Measurements from ENCODE around the gene FXYD5.

FXYD5 gene

DNA sequence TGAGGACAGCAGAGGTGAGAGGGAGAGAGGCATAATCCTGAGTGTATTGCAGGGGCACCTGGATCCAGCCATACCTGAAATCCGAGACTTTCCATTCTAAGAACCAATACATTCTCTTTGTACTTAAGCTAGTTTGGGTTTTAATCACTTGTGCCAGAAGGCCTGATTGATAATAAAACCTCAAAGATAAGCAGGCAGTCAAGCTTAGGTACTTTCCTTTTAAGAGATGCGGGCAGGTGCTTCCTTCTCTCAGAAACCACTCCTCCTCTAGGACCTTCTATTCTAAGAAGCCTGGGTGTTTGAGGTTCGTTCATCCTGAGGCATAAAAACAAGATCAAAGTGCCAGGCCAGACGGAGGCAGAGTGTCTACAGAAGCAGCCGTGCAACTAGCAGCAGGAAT is 51.8 kb downstream of the FXYD5 start:
- Histone ChIP-seq H3K27ac (ENCODE audit: poor library complexity, severe bottlenecking) (no peak overlapping the region), H3K4me3 (ENCODE audit: severe bottlenecking) (no peak overlapping the region), H3K9me3 (ENCODE audit: severe bottlenecking) (no peaks in the 10 kb centered on the region), H3K27me3 (ENCODE audit: insufficient read depth, poor library complexity, severe bottlenecking) (no peaks in the 10 kb centered on the region), H3K4me1 (ENCODE audit: insufficient read depth, poor library complexity, severe bottlenecking) (no peaks in the 10 kb centered on the region), H3K36me3 (ENCODE audit: low read depth) (no peaks in the 10 kb centered on the region)
- TF ChIP-seq, protein P1, sequence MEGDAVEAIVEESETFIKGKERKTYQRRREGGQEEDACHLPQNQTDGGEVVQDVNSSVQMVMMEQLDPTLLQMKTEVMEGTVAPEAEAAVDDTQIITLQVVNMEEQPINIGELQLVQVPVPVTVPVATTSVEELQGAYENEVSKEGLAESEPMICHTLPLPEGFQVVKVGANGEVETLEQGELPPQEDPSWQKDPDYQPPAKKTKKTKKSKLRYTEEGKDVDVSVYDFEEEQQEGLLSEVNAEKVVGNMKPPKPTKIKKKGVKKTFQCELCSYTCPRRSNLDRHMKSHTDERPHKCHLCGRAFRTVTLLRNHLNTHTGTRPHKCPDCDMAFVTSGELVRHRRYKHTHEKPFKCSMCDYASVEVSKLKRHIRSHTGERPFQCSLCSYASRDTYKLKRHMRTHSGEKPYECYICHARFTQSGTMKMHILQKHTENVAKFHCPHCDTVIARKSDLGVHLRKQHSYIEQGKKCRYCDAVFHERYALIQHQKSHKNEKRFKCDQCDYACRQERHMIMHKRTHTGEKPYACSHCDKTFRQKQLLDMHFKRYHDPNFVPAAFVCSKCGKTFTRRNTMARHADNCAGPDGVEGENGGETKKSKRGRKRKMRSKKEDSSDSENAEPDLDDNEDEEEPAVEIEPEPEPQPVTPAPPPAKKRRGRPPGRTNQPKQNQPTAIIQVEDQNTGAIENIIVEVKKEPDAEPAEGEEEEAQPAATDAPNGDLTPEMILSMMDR (IDR thresholded peaks at IDR 0.05; ENCODE audit: poor library complexity, severe bottlenecking) = no peak
- ATAC-seq (ENCODE audit: low read depth) (no peak), DNase-seq (ENCODE audit: low spot score) (no peak)

DNA sequence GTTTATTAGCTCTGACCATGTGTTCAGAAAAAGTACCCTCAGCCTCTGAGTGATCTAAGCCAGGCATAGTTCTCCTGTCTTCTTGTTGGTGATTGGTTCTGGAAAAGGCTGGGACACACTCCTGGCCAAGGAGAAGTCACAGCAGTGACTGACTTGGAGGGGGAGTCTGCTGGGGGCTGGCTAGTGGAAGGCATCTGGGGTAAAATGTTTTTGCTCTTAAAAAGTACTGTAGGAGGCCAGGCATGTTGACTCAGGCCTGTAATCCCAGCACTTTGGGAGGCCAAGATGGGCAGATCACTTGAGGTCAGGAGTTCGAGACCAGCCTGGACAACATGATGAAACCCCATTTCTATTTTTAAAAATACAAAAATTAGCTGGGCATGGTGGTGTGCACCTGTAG is 52.3 kb downstream of the FXYD5 start:
- TF ChIP-seq, protein P1 (IDR thresholded peaks at IDR 0.05; ENCODE audit: poor library complexity, severe bottlenecking) = no peak
- Histone ChIP-seq H3K4me3 (ENCODE audit: severe bottlenecking) (no peak overlapping the region), H3K36me3 (ENCODE audit: low read depth) (no peaks in the 10 kb centered on the region), H3K4me1 (ENCODE audit: insufficient read depth, poor library complexity, severe bottlenecking) (no peaks in the 10 kb centered on the region), H3K27me3 (ENCODE audit: insufficient read depth, poor library complexity, severe bottlenecking) (no peaks in the 10 kb centered on the region), H3K9me3 (ENCODE audit: severe bottlenecking) (no peaks in the 10 kb centered on the region), H3K27ac (ENCODE audit: poor library complexity, severe bottlenecking) (no peak overlapping the region)
- DNase-seq (ENCODE audit: low spot score) (no peak), ATAC-seq (ENCODE audit: low read depth) (no peak)

DNA sequence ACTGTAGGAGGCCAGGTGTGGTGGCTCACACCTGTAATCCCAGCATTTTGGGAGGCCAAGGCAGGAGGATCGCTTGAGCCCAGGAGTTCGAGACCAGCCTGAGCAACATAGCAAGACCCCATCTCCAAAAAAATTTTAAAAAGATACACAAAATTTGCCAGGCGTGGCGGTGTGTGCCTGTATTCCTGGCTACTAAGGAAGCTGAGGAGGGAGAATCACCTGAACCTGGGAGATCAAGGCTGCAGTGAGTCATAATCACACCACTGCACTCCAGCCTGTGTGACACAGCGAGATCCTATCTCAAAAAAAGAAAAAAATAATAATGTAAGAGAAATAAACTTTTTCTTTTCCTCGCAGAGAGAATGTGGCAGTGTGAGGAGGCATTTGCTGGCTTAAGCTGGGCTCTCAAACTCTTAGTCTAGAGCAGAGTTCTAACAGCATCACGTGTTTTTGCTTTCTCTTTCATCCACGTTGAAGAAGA is 52.9 kb downstream of the FXYD5 start:
- Histone ChIP-seq H3K4me1 (ENCODE audit: insufficient read depth, poor library complexity, severe bottlenecking) (no peaks in the 10 kb centered on the region), H3K27me3 (ENCODE audit: insufficient read depth, poor library complexity, severe bottlenecking) (peaks cover 3% of the 10 kb centered on the region), H3K4me3 (ENCODE audit: severe bottlenecking) (no peak overlapping the region), H3K9me3 (ENCODE audit: severe bottlenecking) (no peaks in the 10 kb centered on the region), H3K27ac (ENCODE audit: poor library complexity, severe bottlenecking) (no peak overlapping the region), H3K36me3 (ENCODE audit: low read depth) (no peaks in the 10 kb centered on the region)
- DNase-seq (ENCODE audit: low spot score) = no peak
- ATAC-seq (ENCODE audit: low read depth) = no peak
- TF ChIP-seq, protein P1 (IDR thresholded peaks at IDR 0.05; ENCODE audit: poor library complexity, severe bottlenecking) = no peak

DNA sequence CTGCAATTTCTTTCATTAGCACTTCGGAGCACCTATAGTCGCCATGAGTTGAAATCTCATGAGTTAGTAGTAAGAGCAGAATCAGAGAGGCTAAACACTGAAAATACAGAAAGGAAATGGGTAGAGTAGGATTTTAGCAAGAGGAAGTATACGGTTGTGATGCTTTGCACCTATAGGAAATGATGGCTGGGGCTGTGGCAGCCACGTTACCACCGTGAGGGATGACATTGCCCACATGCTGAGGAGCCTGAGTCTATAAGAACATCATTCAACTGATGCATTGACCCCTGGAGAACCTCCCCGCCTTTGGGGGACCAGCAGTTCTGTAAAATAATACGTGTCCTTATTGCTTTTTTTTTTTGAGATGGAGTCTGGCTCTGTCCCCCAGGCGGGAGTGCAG is 53.6 kb downstream of the FXYD5 start:
- no peaks in the 10 kb centered on the region for H3K9me3 ChIP-seq (ENCODE audit: severe bottlenecking)
- H3K36me3 ChIP-seq (ENCODE audit: low read depth) = no peaks in the 10 kb centered on the region
- no peak overlapping the region for H3K27ac ChIP-seq (ENCODE audit: poor library complexity, severe bottlenecking)
- H3K27me3 ChIP-seq (ENCODE audit: insufficient read depth, poor library complexity, severe bottlenecking) = peaks cover 5% of the 10 kb centered on the region
- no peaks in the 10 kb centered on the region for H3K4me1 ChIP-seq (ENCODE audit: insufficient read depth, poor library complexity, severe bottlenecking)
- TF ChIP-seq, protein P1 (IDR thresholded peaks at IDR 0.05; ENCODE audit: poor library complexity, severe bottlenecking) = no peak
- ATAC-seq (ENCODE audit: low read depth) (no peak), DNase-seq (ENCODE audit: low spot score) (no peak)
- H3K4me3 ChIP-seq (ENCODE audit: severe bottlenecking) = no peak overlapping the region

DNA sequence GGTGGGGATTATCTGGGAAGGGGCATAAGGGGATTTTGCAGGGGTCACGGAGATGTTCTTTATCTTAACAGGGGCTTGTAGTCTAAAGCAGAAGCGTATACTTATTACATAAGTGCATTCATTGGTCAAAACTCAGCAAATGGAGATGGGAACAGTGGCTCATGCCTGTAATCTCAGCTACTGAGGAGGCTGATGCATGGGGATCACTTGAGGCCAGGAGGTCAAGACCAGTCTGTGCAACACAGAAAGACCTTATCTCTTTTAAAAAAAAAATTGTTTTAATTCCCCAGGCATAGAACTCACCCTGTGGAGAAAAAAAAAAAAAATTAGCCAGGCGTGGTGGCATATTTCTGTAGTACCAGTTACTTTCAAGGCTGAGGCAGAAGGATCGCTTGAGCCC is 55.1 kb downstream of the FXYD5 start:
- H3K4me3 ChIP-seq (ENCODE audit: severe bottlenecking) = no peak overlapping the region
- DNase-seq (ENCODE audit: low spot score) (no peak), ATAC-seq (ENCODE audit: low read depth) (no peak)
- peaks cover 12% of the 10 kb centered on the region for H3K4me1 ChIP-seq (ENCODE audit: insufficient read depth, poor library complexity, severe bottlenecking)
- H3K36me3 ChIP-seq (ENCODE audit: low read depth) = no peaks in the 10 kb centered on the region
- TF ChIP-seq, protein P1 (IDR thresholded peaks at IDR 0.05; ENCODE audit: poor library complexity, severe bottlenecking) = no peak
- no peak overlapping the region for H3K27ac ChIP-seq (ENCODE audit: poor library complexity, severe bottlenecking)
- no peaks in the 10 kb centered on the region for H3K9me3 ChIP-seq (ENCODE audit: severe bottlenecking)
- H3K27me3 ChIP-seq (ENCODE audit: insufficient read depth, poor library complexity, severe bottlenecking) = peaks cover 5% of the 10 kb centered on the region

All from RWPE2 (cell line).